Transverse colon (tissue), 4 donors: ENCODE measurements around the gene SCTR.

Experiments used
- EP300 ChIP-seq: sonication (generic); formaldehyde crosslinking; IDR thresholded peaks from one replicate; pipeline ENCODE4 v1.6.1; 2017; ENCODE audit warnings: antibody characterized with exemption, low read depth
- POLR2A ChIP-seq: fragments of 450-650 bp; IDR thresholded peaks from one replicate; pipeline ENCODE4 v1.6.1; 2016; ENCODE audit warnings: antibody characterized with exemption, mild to moderate bottlenecking, moderate library complexity
- POLR2AphosphoS5 ChIP-seq, 3 donors: sonication (generic); formaldehyde crosslinking; IDR thresholded peaks; one replicate each; pipeline ENCODE4 v1.6.1; 2016; ENCODE audit warnings: antibody characterized with exemption in 3 of 3
- TF ChIP-seq, protein P1 (sequence below), 5 experiments: fragments of 200-600 bp in 3 of 5; fragments of 450-650 bp in 2 of 5; sonication (generic) in 3 of 5; IDR thresholded peaks; 1 replicate in 2 of 5; 2 replicates in 3 of 5; pipeline ENCODE4 v1.5.1; 2016 to 2017; ENCODE audit warnings: antibody characterized with exemption in 5 of 5, inconsistent platforms in 3 of 5, mild to moderate bottlenecking in 2 of 5, moderate library complexity in 1 of 5

DNA sequence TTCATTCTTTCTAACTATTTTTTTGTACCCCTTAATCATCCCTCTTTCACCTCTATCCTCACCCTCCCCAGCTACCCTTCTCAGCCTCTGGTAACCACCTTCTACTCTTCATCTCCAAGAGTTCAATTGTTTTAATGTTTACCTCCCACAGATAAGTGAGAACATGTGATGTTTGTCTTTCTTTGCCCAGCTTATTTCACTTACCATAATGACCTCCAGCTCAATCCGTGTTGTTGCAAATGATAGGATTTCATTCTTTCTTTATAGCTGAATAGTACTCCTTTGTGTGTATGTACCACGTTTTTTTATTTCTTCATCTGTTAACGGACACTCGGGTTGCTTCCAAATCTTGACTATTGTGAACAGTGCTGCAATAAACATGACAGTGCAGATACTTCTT, 114.8 kb downstream of the SCTR start:
- TF ChIP-seq, protein P1, sequence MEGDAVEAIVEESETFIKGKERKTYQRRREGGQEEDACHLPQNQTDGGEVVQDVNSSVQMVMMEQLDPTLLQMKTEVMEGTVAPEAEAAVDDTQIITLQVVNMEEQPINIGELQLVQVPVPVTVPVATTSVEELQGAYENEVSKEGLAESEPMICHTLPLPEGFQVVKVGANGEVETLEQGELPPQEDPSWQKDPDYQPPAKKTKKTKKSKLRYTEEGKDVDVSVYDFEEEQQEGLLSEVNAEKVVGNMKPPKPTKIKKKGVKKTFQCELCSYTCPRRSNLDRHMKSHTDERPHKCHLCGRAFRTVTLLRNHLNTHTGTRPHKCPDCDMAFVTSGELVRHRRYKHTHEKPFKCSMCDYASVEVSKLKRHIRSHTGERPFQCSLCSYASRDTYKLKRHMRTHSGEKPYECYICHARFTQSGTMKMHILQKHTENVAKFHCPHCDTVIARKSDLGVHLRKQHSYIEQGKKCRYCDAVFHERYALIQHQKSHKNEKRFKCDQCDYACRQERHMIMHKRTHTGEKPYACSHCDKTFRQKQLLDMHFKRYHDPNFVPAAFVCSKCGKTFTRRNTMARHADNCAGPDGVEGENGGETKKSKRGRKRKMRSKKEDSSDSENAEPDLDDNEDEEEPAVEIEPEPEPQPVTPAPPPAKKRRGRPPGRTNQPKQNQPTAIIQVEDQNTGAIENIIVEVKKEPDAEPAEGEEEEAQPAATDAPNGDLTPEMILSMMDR (IDR thresholded peaks at IDR 0.05) = no peak
- TF ChIP-seq POLR2A (no peak), POLR2AphosphoS5 (IDR thresholded peaks at IDR 0.05) (no peak), EP300 (no peak)
